Stimulated activated CD8-positive, alpha-beta memory T cell treated with anti-CD3 and anti-CD28 coated beads, Interleukin-15, amount 100 ng/mL, for 24 hours (primary cell): ENCODE measurements around the gene DEDD.
A peak's percentile ranks its signal among the peaks of the same experiment; 100 is the strongest.

ENCODE experiments used
- DNase-seq: peaks from one replicate; pipeline ENCODE4 v3.0.0-alpha.2; 2020; ENCODE audit warnings: low read depth

The DEDD gene

GRCh38 chr1:161132410-161133219 lies at the start of gene DEDD:
DEDD (minus strand) TSS chr1:161132667; CDS start chr1:161124462, 8,205 bp downstream.
- peak; percentile 70 for DNase-seq

GRCh38 chr1:161182214-161182613 lies 49.7 kb upstream of the DEDD start:
- DNase-seq = no peak

GRCh38 chr1:161180639-161181038 lies 48.2 kb upstream of the DEDD start:
- DNase-seq = no peak

- DNase-seq = no peak
These were observed 47.2 kb upstream of the DEDD start for GRCh38 chr1:161179698-161180097.

GRCh38 chr1:161177936-161178244 lies 45.4 kb upstream of the DEDD start:
- no peak for DNase-seq

GRCh38 chr1:161177112-161177935 lies 44.9 kb upstream of the DEDD start, which contains the start of gene B4GALT3:
B4GALT3 (minus strand) TSS chr1:161177507; CDS start chr1:161176060, 1,447 bp downstream.
- peak; percentile 99 for DNase-seq

GRCh38 chr1:161176468-161177111 lies 44.1 kb upstream of the DEDD start:
- DNase-seq = no peak

- DNase-seq = no peak
These were observed 43.4 kb upstream of the DEDD start for GRCh38 chr1:161175771-161176453.

GRCh38 chr1:161174911-161175310 lies 42.4 kb upstream of the DEDD start:
- DNase-seq = no peak

GRCh38 chr1:161173711-161174110 lies 41.2 kb upstream of the DEDD start:
- no peak for DNase-seq

- no peak for DNase-seq
These were observed 40.4 kb upstream of the DEDD start for GRCh38 chr1:161172776-161173376.

- DNase-seq = no peak
These were observed 39.9 kb upstream of the DEDD start for GRCh38 chr1:161172349-161172748.

- no peak for DNase-seq
These were observed 39.2 kb upstream of the DEDD start for GRCh38 chr1:161171696-161172095.

- DNase-seq = no peak
These were observed 38.7 kb upstream of the DEDD start for GRCh38 chr1:161171191-161171590.

GRCh38 chr1:161168906-161169305 lies 36.4 kb upstream of the DEDD start:
- no peak for DNase-seq

GRCh38 chr1:161166669-161167548 lies 34.4 kb upstream of the DEDD start:
- DNase-seq = no peak

- DNase-seq = peak; percentile 74
These were observed 33.5 kb upstream of the DEDD start, which contains the start of gene PPOX for GRCh38 chr1:161165742-161166668. PPOX (plus strand) TSS chr1:161166426; CDS start chr1:161166848, 422 bp downstream.

GRCh38 chr1:161164901-161165610 lies 32.6 kb upstream of the DEDD start:
- DNase-seq = no peak

- no peak for DNase-seq
These were observed 31.3 kb upstream of the DEDD start for GRCh38 chr1:161163793-161164192.
